Mesothelial cell of epicardium (in vitro differentiated cells): ENCODE measurements around the gene TBC1D21. TPM values are rescaled to one million over a fixed set of nuclear protein-coding genes. Genes with fewer than 3 reads are reported as not detected.

Experiments used
- DNase-seq, 2 experiments: peaks; one replicate each; pipeline ENCODE4 v3.0.0; 2021; ENCODE audit warnings: low spot score in 2 of 2; ENCODE audit not compliant: unreplicated experiment in 2 of 2
- H3K27ac Mint-ChIP-seq: 2 replicates; pipeline ENCODE4 v1.8.0; 2021; ENCODE audit warnings: mixed read lengths
- H3K27me3 Mint-ChIP-seq: 2 replicates; pipeline ENCODE4 v1.8.0; 2021; ENCODE audit warnings: low read depth, mixed read lengths
- H3K36me3 Mint-ChIP-seq: 2 replicates; pipeline ENCODE4 v1.8.0; 2021; ENCODE audit warnings: mixed read lengths
- H3K4me1 Mint-ChIP-seq: 2 replicates; pipeline ENCODE4 v1.8.0; 2021; ENCODE audit warnings: mixed read lengths
- H3K4me3 Mint-ChIP-seq: 2 replicates; pipeline ENCODE4 v1.8.0; 2021; ENCODE audit warnings: mild to moderate bottlenecking, moderate library complexity, mixed read lengths
- H3K9me3 Mint-ChIP-seq: 2 replicates; pipeline ENCODE4 v1.8.0; 2021; ENCODE audit warnings: mixed read lengths
- total RNA-seq: library from RNA; stranded (reverse); gene quantifications from 3 replicates; pipeline ENCODE4 v1.2.1, GENCODE V29; 2021
- TF ChIP-seq, protein P1 (sequence below): fragments of 200-600 bp; sonication (generic); IDR thresholded peaks from one replicate; pipeline ENCODE4 v1.5.0; 2021; ENCODE audit warnings: antibody characterized with exemption; ENCODE audit not compliant: unreplicated experiment

Gene TBC1D21
- total RNA-seq, 1 donor from 2014 or later: not detected

- Mint-ChIP-seq H3K4me3 (no peak overlapping the region), H3K4me1 (no peaks in the 10 kb centered on the region), H3K36me3 (no peaks in the 10 kb centered on the region), H3K27ac (no peak overlapping the region), H3K27me3 (peaks cover 44% of the 10 kb centered on the region), H3K9me3 (peaks cover 4% of the 10 kb centered on the region)
- DNase-seq: no peak
- TF ChIP-seq, protein P1, sequence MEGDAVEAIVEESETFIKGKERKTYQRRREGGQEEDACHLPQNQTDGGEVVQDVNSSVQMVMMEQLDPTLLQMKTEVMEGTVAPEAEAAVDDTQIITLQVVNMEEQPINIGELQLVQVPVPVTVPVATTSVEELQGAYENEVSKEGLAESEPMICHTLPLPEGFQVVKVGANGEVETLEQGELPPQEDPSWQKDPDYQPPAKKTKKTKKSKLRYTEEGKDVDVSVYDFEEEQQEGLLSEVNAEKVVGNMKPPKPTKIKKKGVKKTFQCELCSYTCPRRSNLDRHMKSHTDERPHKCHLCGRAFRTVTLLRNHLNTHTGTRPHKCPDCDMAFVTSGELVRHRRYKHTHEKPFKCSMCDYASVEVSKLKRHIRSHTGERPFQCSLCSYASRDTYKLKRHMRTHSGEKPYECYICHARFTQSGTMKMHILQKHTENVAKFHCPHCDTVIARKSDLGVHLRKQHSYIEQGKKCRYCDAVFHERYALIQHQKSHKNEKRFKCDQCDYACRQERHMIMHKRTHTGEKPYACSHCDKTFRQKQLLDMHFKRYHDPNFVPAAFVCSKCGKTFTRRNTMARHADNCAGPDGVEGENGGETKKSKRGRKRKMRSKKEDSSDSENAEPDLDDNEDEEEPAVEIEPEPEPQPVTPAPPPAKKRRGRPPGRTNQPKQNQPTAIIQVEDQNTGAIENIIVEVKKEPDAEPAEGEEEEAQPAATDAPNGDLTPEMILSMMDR: no peak
Observed at GRCh38 chr15:73879426-73879825, 6.1 kb downstream of the TBC1D21 start.

- peaks cover 4% of the 10 kb centered on the region for H3K9me3 Mint-ChIP-seq
- H3K4me1 Mint-ChIP-seq: no peaks in the 10 kb centered on the region
- H3K27ac Mint-ChIP-seq: no peak overlapping the region
- no peaks in the 10 kb centered on the region for H3K36me3 Mint-ChIP-seq
- peaks cover 50% of the 10 kb centered on the region for H3K27me3 Mint-ChIP-seq
- no peak overlapping the region for H3K4me3 Mint-ChIP-seq
- DNase-seq: no peak
- TF ChIP-seq, protein P1: no peak
Observed at GRCh38 chr15:73881579-73882320, 8.4 kb downstream of the TBC1D21 start.

DNA sequence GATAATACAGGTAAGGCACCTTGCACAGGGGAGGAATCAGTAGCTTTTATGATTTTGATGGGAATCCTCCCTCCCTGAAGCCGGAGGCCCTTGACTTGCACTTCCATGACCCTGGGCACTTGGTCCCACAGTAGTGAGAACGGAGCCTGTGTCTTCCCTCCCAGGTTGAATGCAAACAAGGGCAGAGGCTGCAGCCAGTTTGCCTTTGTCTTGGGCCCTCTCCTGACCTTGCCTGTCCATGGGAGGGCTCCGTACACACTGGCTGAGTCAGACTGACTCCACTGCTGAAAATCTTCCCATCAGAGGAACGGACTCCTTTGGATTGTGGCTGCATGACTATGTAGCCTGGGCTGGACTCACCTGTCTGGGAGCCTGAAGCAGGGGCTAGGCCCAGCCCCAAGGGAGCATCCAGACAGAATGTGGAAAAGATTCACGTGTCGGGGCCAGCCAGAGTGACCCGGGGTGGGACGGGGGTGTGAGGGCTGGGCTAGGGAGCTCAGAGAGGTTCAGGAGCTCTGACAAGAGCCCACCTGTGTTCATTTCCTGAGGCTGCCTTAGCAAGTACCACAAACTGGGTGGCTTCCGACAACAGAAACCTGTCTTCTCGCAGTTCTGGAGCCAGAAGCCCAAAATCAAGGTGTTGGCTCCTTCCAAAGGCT is 9.5 kb downstream of the TBC1D21 start:
- TF ChIP-seq, protein P1: no peak
- no peaks in the 10 kb centered on the region for H3K36me3 Mint-ChIP-seq
- no peaks in the 10 kb centered on the region for H3K4me1 Mint-ChIP-seq
- peaks cover 55% of the 10 kb centered on the region for H3K27me3 Mint-ChIP-seq
- no peak overlapping the region for H3K27ac Mint-ChIP-seq
- H3K4me3 Mint-ChIP-seq: no peak overlapping the region
- DNase-seq: no peak
- peaks cover 2% of the 10 kb centered on the region for H3K9me3 Mint-ChIP-seq

DNA sequence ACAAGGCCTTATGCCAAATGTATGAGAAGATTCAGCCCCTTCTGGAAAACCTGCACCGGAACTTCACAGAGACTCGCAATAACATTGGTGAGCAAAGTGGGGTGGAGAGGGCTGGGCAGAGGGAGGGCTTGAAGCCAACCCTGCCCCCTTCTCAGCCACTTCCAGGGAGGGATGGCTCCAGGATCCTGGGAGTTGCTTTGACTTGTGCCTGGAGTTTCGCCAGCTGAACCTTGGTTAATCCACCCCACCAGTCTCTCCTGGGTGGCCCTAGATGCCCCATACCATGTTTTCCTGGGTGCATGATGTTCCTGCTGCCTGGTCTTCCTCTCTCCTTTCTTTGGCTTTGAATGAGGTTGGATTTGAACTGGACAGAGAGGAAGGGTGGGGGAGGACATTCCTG is 10.8 kb downstream of the TBC1D21 start:
- Mint-ChIP-seq H3K4me3 (no peak overlapping the region), H3K9me3 (no peaks in the 10 kb centered on the region), H3K4me1 (no peaks in the 10 kb centered on the region), H3K27ac (no peak overlapping the region), H3K27me3 (peaks cover 60% of the 10 kb centered on the region), H3K36me3 (no peaks in the 10 kb centered on the region)
- DNase-seq: no peak
- TF ChIP-seq, protein P1: no peak

- Mint-ChIP-seq H3K36me3 (no peaks in the 10 kb centered on the region), H3K27ac (no peak overlapping the region), H3K27me3 (peaks cover 73% of the 10 kb centered on the region), H3K4me3 (no peak overlapping the region), H3K9me3 (no peaks in the 10 kb centered on the region), H3K4me1 (no peaks in the 10 kb centered on the region)
- TF ChIP-seq, protein P1: no peak
- no peak for DNase-seq
Observed at GRCh38 chr15:73885954-73886700, 12.8 kb downstream of the TBC1D21 start.
